H1 (cell line): ENCODE measurements around the gene TLR7.

Source experiments
- EZH2 ChIP-seq: fragments of 200-600 bp; sonication (generic); IDR thresholded peaks from 2 replicates; pipeline ENCODE4 v1.7.1; 2012; ENCODE audit warnings: low read depth, mild to moderate bottlenecking, moderate library complexity, low read length, inconsistent platforms; ENCODE audit not compliant: severe bottlenecking
- NRF1 ChIP-seq: IDR thresholded peaks from 2 replicates; pipeline ENCODE4 v1.6.1; 2011; ENCODE audit warnings: mild to moderate bottlenecking, low read depth, low read length, improper control_type of control experiment

- no peak for TF ChIP-seq EZH2
- TF ChIP-seq NRF1: no peak
Measured at GRCh38 chrX:12922599-12922919, 55.7 kb downstream of the TLR7 start.
